Stimulated activated memory B cell treated with anti-CD40 and anti-IgM and Interleukin-4, amounts not matched to agents 10 μg/mL and 1 μg/mL and 100 μg/mL, for 72 hours (primary cell): Measurements from ENCODE around the gene AMOTL2.

Source experiments
- ATAC-seq: fragments of 150-1000 bp; cut with Tn5 transposase; 2 replicates; pipeline ENCODE4 v1.10.0; 2021
- H3K27ac Mint-ChIP-seq: one replicate; pipeline ENCODE4 v1.8.0; 2022; ENCODE audit warnings: mild to moderate bottlenecking, mixed read lengths
- H3K27me3 Mint-ChIP-seq: one replicate; pipeline ENCODE4 v1.8.0; 2022; ENCODE audit warnings: mixed read lengths
- H3K36me3 Mint-ChIP-seq: one replicate; pipeline ENCODE4 v1.8.0; 2022; ENCODE audit warnings: mixed read lengths
- H3K4me1 Mint-ChIP-seq: one replicate; pipeline ENCODE4 v1.8.0; 2022; ENCODE audit warnings: mixed read lengths
- H3K4me3 Mint-ChIP-seq: one replicate; pipeline ENCODE4 v1.8.0; 2022; ENCODE audit warnings: mild to moderate bottlenecking, moderate library complexity, mixed read lengths
- H3K9me3 Mint-ChIP-seq: one replicate; pipeline ENCODE4 v1.8.0; 2022; ENCODE audit warnings: mixed read lengths

The AMOTL2 gene

DNA sequence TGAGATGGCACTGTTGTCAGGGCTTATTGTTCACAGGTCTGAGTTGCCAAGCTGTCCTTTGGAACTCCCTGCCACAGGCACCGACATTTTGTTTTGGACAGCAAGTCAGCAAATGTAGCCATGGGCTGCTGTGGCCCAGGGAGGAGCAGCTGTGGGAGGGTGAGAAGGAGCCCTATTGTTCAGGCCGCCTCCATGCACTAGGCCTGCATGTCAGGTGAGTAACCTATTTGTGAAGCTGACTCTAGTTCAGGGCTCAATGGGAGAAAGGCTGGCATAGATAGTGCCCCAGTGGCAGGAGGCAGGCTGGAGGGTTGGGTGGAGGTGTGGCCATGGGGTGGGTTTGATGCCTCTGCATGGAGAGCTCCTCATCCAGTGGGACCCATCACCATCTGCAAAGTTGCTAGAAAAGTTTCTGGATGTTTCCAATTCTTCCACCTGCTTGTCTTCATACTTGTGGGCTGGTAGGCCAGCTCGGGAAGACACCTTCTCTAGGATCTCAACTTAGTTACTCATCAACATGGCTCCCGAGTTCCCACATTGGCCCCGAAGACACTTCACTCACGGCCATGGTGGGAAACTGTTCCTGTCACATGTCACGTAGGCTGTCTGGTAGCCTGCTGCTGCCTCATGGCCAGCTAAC lies 19.5 kb downstream of the AMOTL2 start:
- Mint-ChIP-seq H3K9me3 (no peaks in the 10 kb centered on the region), H3K27ac (no peak overlapping the region), H3K27me3 (no peaks in the 10 kb centered on the region), H3K4me1 (no peaks in the 10 kb centered on the region), H3K36me3 (no peaks in the 10 kb centered on the region), H3K4me3 (no peak overlapping the region)
- ATAC-seq, result no peak

DNA sequence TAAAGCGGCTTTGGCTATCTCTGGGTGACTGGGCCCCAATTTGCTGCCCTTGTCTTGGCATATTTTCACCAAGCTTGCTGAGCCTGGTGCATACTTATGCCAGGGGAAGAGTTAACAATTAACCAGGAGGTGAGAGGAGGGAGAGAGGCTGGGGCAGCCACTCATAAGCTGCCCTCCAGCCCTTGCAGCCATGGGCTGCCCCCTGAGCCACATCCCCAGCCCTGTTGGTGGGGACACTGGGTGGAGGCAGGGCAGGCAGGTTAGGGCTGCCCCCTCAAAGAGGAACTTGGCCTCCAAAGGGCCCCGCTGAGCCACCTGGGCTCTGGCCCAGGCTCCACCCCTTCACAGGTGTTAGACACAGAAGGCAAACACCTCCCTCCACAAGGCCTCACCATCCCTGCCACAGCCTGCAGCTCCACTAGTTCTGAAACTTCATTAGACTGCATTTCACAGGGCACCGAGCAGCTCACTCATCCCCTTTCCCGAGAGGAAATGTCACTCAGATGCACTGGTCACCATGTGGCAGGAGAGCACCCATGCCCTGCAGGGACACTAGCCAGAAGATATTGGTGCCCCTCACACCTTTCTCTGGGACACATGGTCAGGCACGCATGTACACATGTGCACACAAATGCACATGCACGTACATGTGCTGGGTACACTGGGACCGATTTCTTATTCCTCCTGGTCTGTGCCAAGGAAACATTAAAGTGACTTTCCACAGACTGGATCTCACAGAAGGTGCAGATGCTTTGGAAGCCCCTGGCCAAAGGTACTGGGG lies 20.2 kb downstream of the AMOTL2 start:
- Mint-ChIP-seq H3K36me3 (no peaks in the 10 kb centered on the region), H3K27ac (no peak overlapping the region), H3K4me3 (no peak overlapping the region), H3K27me3 (no peaks in the 10 kb centered on the region), H3K4me1 (no peaks in the 10 kb centered on the region), H3K9me3 (no peaks in the 10 kb centered on the region)
- no peak for ATAC-seq

DNA sequence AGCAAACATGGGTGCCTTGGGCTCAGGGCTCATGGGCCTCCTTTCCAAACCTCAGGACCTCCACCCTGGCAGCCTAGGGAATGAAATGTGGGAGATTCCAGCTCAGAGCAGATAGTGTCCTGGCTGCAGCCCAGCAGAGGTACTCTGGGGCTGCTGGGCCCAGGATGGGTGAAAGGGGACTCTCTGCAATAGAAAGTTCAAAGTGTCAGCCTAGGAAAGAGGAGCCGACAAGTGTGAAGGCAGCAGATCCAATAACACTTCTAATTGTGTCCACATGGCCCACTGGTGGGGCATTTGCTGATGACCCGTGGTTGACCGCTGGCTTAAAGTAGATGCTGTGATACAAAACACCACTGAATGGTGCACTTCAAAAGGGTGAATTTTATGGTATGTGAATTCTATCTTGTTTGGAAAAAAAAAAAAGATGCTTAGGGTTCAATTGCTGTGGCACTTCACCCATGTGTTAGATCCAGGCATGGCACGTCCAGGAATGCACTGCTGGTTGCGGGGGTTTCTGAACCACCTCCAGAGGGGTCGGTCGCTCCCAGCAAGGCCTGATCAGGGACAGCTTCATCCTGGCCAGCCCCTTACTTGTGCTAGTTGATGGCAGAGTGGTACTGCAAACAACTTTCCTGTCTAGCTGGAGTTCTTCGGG lies 20.9 kb downstream of the AMOTL2 start:
- Mint-ChIP-seq H3K9me3 (no peaks in the 10 kb centered on the region), H3K27me3 (peaks cover 6% of the 10 kb centered on the region), H3K4me1 (no peaks in the 10 kb centered on the region), H3K27ac (no peak overlapping the region), H3K4me3 (no peak overlapping the region), H3K36me3 (no peaks in the 10 kb centered on the region)
- ATAC-seq, result no peak

DNA sequence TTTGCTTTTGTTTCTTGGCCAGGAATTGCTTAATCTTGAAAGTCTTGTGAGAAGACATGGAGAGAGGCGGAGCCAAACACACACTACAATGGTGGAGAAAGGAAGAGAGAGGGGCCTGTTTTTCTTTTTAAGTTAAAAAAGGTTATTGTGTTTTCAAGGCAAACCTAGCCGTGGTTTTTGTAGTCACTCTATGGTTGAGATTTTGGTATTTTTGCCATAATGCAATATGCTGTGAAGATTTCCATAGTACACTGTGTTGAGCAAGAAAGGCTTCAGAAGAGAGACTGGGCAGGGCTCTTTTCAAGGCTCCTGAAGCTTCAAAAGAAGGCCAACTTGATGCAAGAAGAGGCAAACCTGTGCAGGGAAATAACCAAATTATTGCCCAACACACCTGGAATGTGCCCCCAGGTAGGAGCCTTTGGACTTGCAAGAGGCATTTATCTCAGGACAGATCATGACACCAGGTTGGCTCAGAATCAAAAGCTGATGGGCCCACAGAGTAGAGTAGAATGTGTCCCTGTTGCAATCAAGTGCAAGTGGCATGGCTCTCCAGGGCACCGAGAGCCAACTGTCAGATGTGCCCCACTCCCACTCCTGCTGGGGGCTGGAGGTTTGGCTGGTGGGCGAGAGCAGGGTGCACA lies 22.1 kb downstream of the AMOTL2 start:
- Mint-ChIP-seq H3K4me3 (no peak overlapping the region), H3K27me3 (peaks cover 8% of the 10 kb centered on the region), H3K4me1 (no peaks in the 10 kb centered on the region), H3K36me3 (no peaks in the 10 kb centered on the region), H3K27ac (no peak overlapping the region), H3K9me3 (no peaks in the 10 kb centered on the region)
- no peak for ATAC-seq

DNA sequence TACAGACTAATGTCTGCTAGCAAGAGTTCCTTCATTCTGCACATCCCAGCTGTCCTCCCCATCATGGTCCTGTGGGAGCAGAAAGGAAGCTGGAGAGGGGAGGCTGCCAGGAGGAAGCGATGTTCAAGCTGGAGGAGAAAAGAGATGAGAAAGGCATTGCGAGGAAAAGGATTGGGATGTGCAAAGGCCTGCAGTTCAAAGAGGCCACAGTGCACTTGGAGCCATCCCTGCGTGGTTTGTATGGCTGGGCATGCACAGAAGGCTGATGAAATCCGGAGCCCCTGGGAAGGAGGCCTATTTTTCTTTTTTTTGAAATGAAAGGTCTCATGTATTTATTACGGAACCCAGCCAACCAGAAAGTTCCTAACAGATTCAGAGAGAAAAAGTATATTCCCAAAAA lies 22.8 kb downstream of the AMOTL2 start:
- no peaks in the 10 kb centered on the region for H3K4me1 Mint-ChIP-seq
- no peak overlapping the region for H3K27ac Mint-ChIP-seq
- H3K36me3 Mint-ChIP-seq, result no peaks in the 10 kb centered on the region
- no peak overlapping the region for H3K4me3 Mint-ChIP-seq
- ATAC-seq, result no peak
- peaks cover 5% of the 10 kb centered on the region for H3K9me3 Mint-ChIP-seq
- H3K27me3 Mint-ChIP-seq, result peaks cover 8% of the 10 kb centered on the region

DNA sequence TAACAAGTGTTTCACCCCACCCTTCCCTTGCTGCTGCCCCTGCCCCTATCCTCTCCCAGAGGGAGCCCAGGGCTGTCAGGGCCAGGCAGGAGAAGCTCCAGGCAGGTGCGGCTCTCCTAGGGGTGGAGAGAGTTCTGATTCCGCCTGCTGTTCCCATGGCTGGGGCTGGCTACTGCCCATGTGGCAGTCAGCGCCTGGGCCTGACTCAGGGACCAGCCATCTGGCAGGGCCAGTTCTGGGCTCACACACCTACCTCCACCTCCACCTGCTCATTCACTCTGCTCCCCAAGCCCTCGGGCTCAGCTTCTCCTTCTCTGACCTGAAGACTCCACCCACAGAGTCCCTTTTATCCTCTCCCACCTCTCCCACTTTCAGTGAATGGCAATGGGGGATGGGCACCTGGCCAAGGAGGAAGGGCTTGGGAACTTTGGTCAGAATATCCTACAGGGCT lies 23.4 kb downstream of the AMOTL2 start:
- H3K4me3 Mint-ChIP-seq, result no peak overlapping the region
- no peak overlapping the region for H3K27ac Mint-ChIP-seq
- no peaks in the 10 kb centered on the region for H3K36me3 Mint-ChIP-seq
- ATAC-seq, result no peak
- H3K4me1 Mint-ChIP-seq, result no peaks in the 10 kb centered on the region
- peaks cover 8% of the 10 kb centered on the region for H3K27me3 Mint-ChIP-seq
- H3K9me3 Mint-ChIP-seq, result peaks cover 8% of the 10 kb centered on the region

DNA sequence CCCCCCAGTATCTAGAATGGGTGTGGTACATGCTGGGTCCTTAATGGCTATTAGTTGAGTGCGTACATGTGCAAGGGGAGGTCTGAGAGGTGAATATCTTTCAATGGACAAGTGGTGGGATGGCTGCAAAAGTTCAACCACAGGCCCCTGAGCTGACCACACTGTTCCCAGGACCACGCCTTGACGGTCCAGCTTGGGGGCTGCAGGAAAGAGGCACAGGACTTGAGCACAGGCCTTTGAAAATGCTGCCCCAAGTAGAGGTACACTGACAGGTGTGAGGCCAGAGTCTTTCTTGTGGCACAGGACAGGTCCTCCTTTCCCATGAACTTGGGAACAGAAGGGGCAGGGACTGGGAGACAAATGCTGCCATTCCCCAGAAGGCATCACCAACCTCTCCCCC lies 24.0 kb downstream of the AMOTL2 start:
- Mint-ChIP-seq H3K9me3 (peaks cover 8% of the 10 kb centered on the region), H3K27me3 (peaks cover 10% of the 10 kb centered on the region)

DNA sequence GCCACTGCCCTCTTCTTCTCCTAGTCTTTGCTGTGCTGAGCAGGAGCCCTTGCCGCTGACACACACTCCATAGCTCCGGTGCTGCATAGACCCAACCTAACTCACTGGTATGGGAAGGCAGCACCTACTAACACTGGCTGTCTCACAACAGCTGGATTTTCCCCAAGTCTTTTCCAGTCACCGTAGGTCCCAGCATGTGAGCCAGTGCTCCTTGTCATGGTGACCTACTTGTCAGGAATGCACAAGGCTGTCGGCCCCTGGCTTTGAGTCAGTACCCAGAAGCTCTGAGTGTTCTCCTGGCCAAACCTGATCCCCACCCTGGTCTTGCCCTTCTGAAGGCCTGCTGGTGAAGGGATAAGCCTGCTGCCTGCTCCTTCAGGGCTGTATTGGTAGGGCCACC lies 25.7 kb downstream of the AMOTL2 start:
- H3K9me3 Mint-ChIP-seq, result peaks cover 8% of the 10 kb centered on the region
- no peak overlapping the region for H3K27ac Mint-ChIP-seq
- ATAC-seq, result no peak

More for the DNA sequence above, 24.0 kb downstream of the AMOTL2 start:
- H3K4me3 Mint-ChIP-seq, result no peak overlapping the region
- ATAC-seq, result no peak
- no peaks in the 10 kb centered on the region for H3K36me3 Mint-ChIP-seq
- H3K4me1 Mint-ChIP-seq, result no peaks in the 10 kb centered on the region
- H3K27ac Mint-ChIP-seq, result no peak overlapping the region

DNA sequence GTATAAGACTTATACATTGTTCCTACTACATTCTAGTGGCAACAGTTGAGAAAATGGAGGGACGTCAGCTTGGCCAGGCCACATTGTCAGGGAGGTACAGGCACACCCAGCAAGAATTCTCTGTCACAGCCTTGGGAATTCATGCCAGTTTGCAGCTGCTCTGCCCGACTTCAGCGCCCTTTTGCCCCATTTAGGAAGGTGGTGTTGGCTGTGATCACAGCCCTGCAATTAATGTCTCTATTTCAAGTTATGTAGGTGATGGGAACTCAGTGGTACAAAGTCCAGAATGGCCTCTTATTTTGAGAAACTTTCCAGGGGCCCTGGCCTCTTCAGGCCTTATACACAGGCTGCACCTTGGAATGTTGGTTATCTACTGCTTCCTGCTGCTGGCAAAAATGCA lies 26.7 kb downstream of the AMOTL2 start:
- no peak for ATAC-seq
- Mint-ChIP-seq H3K27me3 (peaks cover 17% of the 10 kb centered on the region), H3K4me3 (no peak overlapping the region), H3K27ac (no peak overlapping the region), H3K9me3 (peaks cover 8% of the 10 kb centered on the region), H3K36me3 (no peaks in the 10 kb centered on the region), H3K4me1 (no peaks in the 10 kb centered on the region)

More for the DNA sequence above, 25.7 kb downstream of the AMOTL2 start:
- Mint-ChIP-seq H3K4me3 (no peak overlapping the region), H3K36me3 (no peaks in the 10 kb centered on the region), H3K4me1 (no peaks in the 10 kb centered on the region), H3K27me3 (peaks cover 17% of the 10 kb centered on the region)

DNA sequence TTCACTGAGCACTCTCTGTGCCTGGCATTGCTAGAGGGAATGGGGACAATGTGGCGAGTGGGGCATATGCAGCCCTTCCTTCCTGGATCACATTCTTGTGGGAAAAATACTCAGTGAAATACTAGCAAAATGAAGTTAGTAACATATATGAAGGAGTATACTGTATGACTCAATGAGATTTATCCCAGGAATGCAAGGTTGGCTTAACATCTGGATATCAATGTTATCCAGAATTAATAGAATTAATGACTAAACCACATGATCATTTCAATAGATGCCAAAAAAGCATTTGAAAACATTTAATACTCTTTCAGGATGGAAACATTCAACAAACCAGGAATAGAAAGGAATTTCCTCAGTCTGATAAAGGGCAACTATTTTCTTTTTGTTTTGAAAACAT lies 27.5 kb downstream of the AMOTL2 start:
- H3K4me1 Mint-ChIP-seq, result no peaks in the 10 kb centered on the region
- no peak overlapping the region for H3K4me3 Mint-ChIP-seq
- H3K27me3 Mint-ChIP-seq, result peaks cover 17% of the 10 kb centered on the region
- no peak for ATAC-seq
- no peaks in the 10 kb centered on the region for H3K36me3 Mint-ChIP-seq
- peaks cover 8% of the 10 kb centered on the region for H3K9me3 Mint-ChIP-seq
- H3K27ac Mint-ChIP-seq, result no peak overlapping the region

DNA sequence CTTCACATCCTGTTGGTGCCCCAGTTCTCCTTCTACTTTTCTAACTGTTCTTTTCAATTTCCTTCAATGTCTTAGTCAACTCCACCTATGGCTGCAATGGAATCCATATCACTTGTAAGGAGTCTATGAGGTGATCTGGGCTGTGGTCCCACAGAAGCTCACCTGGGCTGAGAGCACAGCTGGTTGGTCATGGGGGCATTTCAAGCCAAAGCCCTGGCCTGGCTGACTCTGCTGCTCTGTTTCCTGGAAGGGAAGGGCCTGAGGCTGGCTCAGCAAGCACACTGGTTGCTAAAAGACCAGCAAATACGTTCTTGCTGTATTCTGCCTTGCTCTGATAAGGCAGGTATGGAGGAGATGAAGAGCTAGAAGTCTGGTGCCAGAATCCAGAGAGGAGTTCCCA lies 29.0 kb downstream of the AMOTL2 start:
- H3K27me3 Mint-ChIP-seq, result peaks cover 17% of the 10 kb centered on the region
- H3K36me3 Mint-ChIP-seq, result no peaks in the 10 kb centered on the region
- ATAC-seq, result no peak
- no peak overlapping the region for H3K27ac Mint-ChIP-seq
- H3K9me3 Mint-ChIP-seq, result peaks cover 8% of the 10 kb centered on the region
- H3K4me3 Mint-ChIP-seq, result no peak overlapping the region
- H3K4me1 Mint-ChIP-seq, result no peaks in the 10 kb centered on the region

DNA sequence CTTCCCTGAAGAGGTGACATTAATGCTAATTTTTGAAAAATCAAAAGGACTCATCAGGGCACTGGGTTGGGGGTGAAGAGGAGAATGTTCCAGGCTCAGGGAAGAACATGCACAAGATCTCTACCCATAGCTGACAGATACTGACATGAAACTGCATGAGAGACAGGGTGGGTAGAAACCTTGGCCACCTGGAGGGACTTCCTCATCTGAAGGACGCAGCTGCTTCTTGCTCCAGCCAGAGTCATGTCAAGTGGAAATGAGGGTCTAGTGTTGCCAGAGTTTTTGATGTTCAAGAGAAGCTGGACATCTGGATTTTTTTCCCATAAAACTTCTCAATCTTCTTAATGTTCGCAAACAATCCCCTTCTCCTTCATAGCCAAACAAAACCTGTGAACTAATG lies 29.7 kb downstream of the AMOTL2 start:
- Mint-ChIP-seq H3K27me3 (peaks cover 17% of the 10 kb centered on the region), H3K4me1 (no peaks in the 10 kb centered on the region), H3K36me3 (no peaks in the 10 kb centered on the region), H3K9me3 (peaks cover 8% of the 10 kb centered on the region), H3K27ac (no peak overlapping the region), H3K4me3 (no peak overlapping the region)
- ATAC-seq, result no peak

DNA sequence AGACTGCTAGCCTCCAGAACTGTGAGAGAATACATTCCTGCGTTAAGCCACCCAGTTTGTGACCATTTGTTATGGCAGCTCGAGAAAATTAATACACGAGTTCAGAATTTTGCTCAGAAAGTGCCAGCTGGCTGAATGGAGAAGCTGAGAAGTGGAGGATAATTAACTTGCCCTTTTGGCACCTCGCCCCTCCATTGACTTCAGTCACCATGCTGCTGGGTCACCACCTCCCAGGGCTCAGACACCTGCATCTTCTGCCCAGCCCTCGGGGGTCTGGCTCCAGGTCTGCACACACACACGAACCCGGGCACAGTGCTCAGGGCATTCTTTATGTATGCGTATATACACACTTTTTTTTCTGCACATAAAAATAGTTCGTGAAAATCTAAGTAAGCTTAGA lies 32.0 kb downstream of the AMOTL2 start:
- Mint-ChIP-seq H3K27ac (no peak overlapping the region), H3K27me3 (peaks cover 17% of the 10 kb centered on the region), H3K4me1 (no peaks in the 10 kb centered on the region), H3K4me3 (no peak overlapping the region), H3K36me3 (no peaks in the 10 kb centered on the region), H3K9me3 (peaks cover 8% of the 10 kb centered on the region)
- no peak for ATAC-seq

DNA sequence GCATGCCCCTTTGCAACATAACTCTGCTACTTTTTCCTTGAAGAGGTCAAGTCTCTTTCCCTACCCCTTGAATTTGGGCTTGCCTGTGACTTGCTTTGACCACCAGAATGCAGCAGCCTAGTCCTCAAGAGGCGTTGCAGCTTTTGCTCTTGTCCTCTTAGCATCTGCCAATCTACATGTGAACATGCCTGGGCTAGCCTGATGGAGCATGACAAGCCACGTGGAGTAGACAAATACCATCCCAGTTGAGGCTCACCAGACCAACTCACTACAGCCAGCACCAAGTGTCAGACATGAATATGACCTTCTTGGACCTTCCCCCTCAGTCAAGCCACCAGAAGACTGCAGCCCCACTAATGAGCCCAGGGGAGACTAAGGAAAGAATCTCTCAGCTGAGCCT lies 32.9 kb downstream of the AMOTL2 start:
- no peak for ATAC-seq
- Mint-ChIP-seq H3K4me3 (no peak overlapping the region), H3K27me3 (peaks cover 17% of the 10 kb centered on the region), H3K4me1 (no peaks in the 10 kb centered on the region), H3K27ac (no peak overlapping the region), H3K36me3 (no peaks in the 10 kb centered on the region), H3K9me3 (peaks cover 3% of the 10 kb centered on the region)

DNA sequence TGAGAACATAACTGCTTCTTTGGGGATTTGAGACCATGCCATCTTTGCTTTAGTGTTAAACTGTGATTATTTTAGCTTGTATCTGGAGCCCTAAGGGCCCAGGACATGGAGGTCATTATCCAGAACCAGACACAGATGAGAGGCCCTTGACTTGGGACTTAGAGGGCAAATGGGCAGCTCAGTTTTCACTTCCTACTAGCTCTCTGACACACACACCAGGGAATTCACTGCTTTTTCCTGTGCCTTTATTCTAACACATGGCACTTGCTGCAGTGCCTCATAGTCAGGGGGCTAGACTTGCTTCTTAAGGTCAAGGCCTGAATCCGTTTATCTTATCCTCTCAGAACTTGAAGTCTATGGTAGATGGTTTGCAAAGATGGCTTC lies 33.3 kb downstream of the AMOTL2 start:
- H3K4me1 Mint-ChIP-seq, result no peaks in the 10 kb centered on the region
- H3K27ac Mint-ChIP-seq, result no peak overlapping the region
- H3K27me3 Mint-ChIP-seq, result peaks cover 17% of the 10 kb centered on the region
- no peaks in the 10 kb centered on the region for H3K36me3 Mint-ChIP-seq
- H3K4me3 Mint-ChIP-seq, result no peak overlapping the region
- no peaks in the 10 kb centered on the region for H3K9me3 Mint-ChIP-seq
- ATAC-seq, result no peak
